Retina (tissue), 1 donor: ENCODE measurements around the gene PPP6C.
"Not testable (repeated sequence)": the region's sequence is repeated elsewhere in the genome, so short reads cannot be mapped to it uniquely, and the experiment has no call there.

Experiments used
- DNase-seq: peaks from one replicate; pipeline ENCODE4 v3.0.0-alpha.2; 2016

The PPP6C gene

DNA sequence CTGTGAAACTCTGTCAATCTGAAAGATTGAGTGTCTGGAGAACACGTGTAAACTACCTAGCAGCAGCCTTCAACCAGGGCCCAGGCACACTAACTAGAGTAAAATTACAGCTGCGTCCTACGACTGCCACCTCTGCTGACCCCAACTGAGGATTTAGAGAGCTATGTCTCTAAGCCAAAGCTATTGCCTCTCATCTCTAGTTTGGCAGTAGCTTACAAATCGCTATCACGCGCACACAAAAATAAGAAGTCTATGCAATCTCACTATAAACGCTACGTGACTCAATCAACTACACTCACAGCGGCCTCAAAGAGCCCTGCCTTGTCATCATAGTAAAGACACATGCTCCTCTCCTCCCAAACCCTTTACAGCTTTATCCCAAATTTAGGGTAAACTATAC lies 8.7 kb downstream of the PPP6C start:
- no peak for DNase-seq

DNA sequence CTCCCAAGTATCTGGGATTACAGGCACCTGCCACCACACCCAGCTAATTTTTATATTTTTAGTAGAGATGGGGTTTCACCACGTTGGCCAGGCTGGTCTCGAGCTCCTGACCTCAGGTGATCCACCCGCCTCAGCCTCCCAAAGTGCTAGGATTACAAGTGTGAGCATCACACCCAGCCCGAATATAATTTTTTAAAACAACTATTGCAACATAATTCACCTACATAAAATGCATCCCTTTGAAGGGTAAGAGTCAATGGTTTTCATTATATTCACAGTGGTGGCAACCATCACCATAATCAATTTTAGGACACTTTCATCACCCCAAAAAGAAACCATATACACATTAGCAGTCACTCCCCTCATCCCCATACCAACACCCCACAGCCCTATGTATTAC lies 9.8 kb downstream of the PPP6C start:
- DNase-seq, result not testable (repeated sequence)

DNA sequence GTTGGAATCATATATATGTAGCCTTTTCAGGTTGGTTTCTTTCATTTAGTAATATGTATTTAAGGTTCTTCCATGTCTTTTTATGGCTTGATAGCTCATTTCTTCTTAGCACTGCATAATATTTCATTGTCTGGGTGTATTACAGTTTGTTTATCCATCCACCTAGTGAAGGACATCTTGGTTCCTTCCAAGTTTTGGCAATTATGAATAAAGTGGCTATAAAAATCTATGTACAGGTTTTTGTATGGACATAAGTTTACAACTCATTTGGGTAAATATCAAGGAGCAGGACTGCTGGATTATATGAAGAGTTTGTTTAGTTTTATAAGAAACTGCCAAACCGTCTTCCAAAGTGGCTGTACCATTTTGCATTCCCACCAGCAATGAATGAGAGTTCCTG lies 11.7 kb downstream of the PPP6C start:
- no peak for DNase-seq

DNA sequence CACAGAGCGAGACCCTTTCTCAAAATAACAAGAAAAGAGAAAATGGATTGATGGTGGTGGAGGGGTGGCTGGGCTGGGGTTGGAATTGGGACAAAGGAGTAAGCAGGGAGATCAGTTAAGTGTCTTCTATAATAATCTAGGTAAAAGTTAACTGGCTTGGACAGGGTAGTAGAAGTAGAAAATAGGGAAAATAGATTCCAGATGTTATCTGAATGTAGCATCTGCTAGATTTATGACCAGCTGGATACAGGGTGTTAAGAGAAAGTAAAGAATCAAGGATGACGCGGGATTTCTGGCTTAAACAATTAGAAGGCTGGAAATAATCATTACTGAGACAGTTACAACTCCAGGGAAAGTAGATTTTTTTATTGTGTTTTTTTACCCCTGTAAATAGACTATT lies 13.0 kb downstream of the PPP6C start:
- DNase-seq, result no peak

DNA sequence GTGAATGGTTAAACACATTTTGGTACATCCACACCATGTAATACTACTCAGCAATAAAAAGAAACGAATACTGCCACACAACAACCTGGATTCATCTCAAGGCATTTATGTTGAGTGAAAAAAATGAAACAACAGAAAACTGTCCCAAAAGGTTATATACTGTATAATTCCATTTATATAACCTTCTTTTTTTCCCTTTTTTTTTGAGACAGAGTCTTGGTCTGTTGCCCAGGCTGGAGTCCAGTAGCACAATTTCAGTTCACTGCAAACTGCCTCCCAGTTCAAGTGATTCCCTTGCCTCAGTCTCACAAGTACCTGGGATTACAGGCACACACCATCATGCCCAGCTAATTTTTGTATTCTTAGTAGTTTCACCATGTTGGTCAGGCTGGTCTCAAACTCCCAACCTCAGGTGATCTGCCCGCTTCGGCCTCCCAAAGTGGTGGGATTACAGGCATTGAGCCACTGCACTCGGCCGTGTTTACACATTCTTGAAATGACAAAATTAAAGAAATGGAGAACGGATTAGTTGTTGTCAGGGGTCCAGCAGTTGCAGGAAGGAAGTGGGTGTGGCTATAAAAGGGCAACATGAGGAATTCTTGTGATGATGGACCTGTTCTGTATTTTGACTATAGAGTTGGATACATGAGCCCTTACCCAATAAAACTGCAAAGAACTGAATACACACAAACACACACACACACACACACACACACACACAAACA lies 17.4 kb downstream of the PPP6C start:
- DNase-seq, result no peak

DNA sequence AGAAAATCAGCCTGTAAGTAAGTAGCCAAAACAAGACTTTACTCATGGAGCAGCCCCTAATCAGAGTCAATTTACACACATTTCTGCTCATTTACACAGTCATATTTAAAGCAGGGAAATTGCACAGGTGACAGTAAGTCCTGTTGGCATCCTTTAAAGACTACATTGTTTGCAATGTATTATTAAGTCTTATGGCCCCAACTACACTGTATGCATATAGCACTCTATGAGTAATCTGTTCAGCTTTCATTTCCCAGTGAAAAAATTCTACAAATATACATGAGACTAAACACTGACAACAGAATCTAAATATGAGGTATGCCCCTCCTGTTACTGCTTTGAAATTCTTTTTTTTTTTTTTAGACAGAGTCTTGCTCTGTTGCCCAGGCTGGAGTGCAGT lies 19.7 kb downstream of the PPP6C start:
- DNase-seq, result no peak

DNA sequence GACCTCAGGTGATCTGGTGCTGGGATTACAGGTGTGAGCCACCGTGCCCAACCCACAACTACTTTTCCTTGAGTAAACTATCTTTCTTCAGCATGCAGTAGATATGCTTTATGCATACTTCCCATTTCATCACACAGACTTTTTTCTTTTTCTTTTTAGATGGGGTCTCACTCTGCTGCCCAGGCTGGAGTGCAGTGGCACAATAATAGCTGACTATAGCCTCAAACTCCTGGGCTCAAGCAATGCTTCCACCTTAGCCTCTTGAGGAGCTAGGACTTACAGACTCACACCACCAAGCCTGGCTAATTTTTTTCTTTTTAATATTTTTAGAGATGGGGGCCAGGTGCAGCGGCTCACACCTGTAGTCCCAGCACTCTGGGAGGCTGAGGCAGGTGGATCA lies 22.8 kb downstream of the PPP6C start:
- no peak for DNase-seq

DNA sequence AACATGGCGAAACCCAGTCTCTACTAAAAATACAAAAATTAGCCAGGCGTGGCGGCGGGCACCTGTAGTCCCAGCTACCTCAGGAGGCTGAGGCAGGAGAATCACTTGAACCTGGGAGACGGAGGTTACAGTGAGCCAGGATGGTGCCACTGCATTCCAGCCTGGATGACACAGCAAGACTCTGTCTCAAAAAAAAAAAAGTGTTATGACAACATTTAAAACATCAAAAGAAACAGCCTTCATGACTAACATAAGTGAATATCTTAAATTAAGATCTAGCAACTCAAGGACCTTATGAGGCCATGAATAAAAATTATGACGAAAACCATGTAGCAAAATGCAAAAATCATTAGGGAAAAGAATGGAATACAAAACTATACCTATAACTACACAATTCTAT lies 26.7 kb downstream of the PPP6C start:
- not testable (repeated sequence) for DNase-seq

DNA sequence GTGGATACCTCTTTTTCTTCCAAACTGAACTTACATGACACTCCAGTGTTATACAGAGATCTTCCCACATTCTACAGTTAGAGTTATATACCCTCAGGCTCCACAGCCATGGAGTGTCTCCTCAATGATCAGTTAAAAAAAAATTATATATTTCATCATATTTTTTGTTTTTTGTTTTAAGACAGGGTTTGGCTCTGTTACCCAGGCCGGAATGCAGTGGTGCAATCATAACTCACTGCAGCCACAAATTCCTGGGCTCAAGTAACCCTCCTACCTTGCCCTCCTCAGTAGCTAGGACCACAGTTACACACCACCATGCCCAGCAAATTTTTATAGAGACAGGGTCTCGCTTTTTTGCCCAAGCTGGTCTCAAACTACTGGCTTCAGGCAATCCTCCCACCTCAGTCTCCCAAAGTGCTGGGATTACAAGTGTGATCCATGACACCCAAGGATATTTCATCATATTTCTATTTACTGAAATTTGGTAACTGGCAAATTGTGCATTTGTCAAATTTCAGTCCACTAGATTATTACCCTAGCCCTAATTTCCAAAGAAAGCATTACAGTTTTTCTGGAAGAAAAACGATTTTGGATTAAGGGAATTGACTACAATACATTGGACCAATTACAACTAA lies 28.2 kb downstream of the PPP6C start:
- DNase-seq, result no peak

DNA sequence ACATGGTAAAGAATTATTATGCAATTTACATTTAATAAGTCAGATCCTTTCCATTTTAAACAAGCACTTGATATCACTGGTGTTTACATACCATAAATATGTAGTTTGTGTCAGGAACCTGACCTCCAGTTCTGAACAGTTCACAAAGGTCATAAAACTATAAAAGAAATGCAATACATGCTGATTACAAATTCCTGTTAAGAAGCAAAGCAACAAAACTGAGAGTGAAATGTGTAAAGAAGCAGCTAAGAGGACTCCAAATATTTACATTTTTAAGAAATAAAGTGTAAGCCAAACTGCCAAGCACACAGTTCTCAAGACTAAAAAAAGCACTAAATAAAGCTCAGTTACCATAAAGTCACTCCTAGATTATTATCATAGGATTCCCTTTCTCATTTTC lies 28.9 kb downstream of the PPP6C start:
- DNase-seq, result no peak

DNA sequence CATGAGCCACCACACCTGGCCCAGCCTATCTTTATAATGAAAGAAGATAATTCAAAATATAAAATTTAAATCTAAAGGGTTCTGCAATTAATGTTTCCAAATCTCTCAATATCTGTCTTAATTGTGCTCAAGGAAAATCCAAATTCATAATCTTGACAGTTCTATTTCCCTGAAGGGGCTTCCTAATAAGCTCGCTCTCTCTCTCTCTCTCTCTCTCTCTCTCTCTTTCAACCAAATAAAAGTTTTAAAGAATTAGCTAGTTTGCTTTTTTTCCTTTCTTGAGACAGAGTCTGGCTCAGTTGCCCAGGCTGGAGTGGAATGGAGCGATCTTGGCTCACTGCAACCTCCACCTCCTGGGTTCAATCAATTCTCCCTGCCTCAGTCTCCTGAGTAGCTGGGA lies 33.1 kb downstream of the PPP6C start:
- no peak for DNase-seq

DNA sequence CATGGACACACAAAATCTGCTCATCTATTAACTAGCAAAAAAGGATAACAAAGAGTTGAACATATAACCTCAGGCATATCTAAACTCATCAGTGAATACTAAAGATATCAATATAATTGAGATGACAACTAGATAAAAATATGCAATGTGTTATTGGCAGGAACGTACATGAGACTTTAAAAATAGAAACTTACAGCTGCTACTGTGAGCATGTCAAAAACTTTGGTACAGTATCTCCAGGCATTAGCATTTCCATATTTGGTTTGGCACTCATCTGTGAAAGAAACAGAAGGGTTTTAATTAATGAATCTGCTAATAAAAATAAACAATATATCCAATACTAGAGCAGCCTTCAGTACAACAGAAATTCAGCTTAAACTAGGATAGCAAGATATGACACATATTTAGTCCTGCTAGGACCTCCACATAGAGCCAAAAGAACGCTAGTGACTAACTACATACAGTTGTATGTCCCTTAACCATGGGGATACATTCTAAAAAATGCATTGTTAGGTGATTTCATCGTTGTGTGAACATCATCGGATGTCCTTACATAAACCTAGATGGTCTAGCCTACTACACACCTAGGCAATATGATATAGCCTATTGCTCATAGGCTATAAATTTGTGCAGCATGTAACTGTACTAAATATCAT lies 35.8 kb downstream of the PPP6C start:
- DNase-seq, result no peak

DNA sequence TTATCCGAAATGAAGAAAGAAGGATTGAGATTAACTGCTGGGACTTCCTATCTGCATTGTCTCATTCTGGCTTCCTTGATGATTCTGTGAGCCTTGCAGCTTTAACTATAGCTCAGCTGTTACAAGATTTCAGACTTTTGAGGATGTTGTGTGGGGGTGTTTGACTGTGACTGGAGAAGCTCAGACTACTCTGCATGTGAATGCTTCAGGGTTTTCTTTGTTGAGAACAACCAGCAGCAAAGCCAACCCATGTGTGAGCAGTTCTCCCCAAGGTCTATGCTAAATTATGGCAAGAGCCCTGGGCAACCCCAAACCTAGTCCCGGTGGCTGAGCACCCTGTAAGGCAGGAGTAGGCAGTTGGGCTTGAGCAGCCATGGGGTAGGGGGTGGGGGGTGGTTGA lies 37.9 kb downstream of the PPP6C start:
- DNase-seq, result no peak

DNA sequence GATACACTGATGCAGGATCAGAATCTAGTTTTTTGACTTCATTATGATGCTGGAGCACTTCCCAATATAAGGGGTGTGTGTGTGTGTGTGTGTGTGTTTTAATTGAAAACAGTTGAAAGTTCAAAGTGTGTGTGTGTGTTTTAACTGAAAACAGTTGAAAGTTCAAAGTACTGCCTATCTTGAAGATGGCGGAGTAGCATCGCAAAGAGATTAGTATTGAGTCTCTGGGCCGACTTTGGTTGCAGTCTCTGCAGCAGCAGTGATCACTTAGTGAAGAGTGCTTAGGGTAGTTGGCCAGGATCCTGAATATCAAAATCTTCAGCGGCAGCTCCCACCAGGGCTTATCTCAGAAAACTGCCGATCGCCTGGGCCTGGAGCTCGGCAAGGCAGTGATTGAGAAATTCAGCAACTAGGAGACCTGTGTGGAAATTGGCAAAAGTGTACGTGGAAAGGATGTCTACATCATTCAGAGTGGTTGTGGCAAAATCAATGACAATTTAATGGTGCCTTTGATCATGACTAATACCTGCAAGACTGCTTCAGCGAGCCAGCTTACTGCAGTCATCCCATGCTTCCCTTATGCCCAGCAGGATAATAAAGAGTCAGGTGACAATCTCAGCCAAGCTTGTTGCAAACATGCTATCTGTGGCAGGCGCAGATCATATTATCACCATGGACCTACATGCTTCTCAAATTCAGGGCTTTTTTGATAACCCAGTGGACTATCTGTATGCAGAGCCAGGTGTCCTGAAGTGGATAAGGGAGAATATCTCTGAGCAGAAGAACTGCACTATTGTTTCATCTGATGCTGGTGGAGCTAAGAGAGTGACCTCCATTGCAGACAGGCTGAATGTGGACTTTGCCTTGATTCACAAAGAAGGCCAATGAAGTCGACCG lies 39.0 kb downstream of the PPP6C start:
- DNase-seq, result no peak

DNA sequence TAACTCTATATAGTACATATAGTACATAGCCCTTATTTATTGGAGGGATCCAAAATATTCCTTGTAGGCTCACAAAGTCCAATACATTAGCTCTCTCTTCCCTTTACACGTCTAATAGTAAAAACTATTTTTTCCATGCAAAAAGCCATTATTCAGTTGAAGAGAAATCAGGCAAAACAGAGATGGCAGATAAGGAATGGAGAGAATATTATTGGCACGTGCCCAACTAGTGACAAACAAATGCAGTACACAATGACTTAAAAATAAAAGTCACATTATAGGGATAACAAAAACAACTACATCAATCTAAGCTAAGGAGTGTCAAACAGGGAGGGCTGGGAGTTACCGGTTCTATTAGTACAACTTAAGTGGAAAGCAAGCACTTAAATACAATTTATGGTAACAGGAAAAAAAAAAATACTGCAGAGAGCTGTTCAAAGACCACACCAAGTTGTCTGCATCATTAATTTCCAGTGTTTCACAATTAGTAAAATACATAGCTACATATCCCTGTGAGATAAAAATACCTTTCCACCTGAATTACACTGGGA lies 42.1 kb downstream of the PPP6C start:
- no peak for DNase-seq

DNA sequence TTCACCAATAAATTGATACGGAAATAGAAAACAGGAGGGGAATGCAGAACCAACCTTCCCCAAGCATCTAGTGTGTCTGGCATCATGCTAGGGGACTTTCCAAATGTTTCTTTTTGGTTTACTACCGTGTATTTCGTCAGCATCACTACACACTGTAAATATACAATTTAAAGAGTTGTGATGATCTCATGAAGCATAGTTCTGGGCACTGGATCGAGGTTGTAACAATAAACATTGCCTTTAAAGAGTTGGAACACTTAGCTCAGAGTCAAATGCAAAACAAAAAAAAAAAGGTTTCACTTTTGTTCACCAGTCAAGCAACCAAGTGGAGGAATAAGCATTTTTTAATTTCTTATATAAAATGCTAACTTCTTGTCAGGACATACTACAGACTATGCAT lies 43.4 kb downstream of the PPP6C start:
- no peak for DNase-seq

DNA sequence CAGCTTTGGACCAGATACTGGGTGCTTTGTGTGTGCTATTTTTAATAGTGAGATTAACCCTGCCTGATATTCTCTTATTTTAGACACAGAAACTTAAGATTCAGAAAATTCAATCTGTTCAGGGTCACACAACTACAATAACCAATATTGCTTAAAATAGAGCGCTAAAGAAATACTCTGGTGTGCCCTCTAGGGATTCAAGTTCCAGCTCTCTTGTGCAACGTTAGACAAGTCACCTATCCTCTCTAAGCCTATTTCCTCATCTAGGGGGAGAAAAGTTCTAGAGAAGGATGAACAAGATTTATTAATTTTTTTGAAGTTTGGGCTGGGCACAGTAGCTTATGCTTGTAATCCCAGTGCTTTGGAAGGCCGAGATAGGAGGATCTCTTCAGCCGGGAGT lies 44.2 kb downstream of the PPP6C start:
- no peak for DNase-seq

DNA sequence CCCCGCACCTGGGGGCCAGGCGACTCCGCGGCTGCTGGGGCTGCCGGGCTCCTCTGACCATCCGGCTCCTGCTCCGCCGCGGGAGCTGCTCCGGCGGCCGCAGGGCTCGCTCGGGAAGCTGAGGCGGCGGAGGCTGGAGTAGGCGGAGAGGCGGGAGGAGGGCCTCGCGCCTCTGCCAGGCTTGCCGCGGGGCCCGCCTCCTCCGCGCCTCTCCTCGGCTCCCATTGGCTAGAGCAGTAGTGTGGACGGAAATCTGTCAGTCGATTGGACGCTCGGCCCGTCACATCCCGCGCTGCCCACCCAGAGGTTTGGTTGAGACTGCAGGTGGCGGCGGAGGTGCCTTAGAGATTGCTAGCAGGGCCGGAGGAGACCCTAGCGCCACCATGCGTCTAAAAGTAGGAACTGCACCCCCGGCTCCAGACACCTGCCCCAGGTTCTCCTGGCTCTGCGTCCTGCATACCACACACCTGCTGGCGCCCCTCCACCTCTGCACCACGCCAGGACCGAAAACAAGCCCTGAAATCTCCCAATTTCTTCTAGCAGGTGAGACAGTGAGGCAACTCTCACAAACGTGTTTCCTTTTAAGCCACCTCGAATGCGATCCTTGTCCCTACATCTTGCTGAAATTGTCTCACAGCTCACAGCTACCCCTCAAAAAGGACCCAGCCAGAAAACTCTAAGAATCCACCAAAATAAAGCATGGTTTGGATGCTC lies 46.1 kb downstream of the PPP6C start, which contains the start of gene SCAI:
TSS of gene SCAI (minus strand) at position 152 of the 714 bp plus-strand sequence. CDS start at position 61, 91 bp downstream.
- DNase-seq, result peak; percentile 99

DNA sequence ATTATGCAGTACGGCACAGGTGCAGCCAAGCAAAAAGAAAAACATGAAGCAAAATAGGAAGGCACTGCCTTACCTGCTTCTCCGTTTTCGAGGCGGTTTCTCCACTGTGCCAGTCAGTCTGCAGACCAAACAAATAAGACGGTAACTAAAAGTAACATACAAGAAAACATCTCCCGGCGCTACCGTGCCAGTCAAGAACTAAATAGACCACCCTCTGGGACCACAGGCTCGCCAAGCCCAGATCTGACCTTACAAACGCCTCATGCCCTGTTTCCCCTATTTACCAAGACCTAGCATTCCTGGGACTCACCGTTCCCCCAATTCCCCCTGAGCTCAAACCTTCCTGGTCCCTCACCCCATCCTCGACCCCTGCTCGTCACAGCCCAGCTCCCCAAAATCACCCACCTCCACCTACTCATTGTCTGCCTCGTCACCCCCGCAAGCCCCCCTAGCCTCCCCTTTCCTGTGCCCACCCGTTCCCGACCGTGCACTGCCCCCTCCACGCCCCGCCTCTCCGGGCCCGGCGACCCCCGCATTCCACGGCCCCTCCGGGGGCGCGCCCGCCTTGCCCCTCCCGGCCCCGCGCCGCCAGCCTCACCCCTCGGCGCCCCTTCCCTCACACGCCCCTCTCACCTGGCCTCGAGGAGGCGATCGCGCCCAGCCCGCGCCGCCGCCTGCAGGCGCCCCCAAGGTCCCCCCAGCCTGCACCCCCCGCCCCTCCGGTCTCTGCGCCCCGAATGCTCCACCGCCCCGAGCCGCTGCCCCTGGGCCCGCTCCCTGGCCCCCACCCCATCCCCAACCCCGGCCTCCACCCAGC lies 46.8 kb downstream of the PPP6C start:
- DNase-seq, result peak; percentile 44

DNA sequence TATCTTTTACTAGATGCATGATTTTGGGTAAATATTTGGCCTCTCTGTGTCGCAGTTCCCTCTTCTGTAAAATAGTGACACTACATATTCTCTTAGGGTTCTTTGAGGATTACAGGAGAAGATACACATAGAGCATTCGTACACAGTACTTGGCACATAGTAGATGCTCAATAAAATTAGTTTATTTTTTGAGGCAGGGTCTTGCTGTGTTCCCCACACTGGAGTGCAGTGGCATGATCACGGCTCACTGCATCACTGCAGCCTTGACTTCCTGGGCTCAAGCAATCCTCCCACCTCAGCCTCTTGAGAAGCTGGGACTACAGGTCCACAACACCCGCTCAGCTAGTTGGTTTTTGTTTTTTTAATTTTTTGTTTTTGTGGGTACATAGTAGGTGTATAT lies 47.9 kb downstream of the PPP6C start:
- no peak for DNase-seq

DNA sequence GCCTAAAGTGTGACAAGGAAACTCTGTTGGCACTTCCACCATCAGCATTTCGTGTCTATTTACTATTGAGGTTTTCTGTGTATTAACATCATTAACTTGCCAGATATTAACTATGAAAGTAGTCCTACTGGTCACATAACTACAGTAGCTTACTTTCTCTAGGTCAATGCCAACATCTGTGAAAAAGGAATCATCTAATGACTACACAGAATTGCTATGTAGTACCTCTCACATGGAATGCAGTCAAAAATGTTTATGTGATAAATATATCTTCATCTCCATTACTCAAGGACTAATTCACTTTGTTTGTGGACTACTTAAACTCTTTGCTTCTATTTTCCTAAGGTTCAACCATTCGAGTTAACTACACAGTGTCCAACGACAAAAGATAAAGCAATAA lies 48.4 kb downstream of the PPP6C start:
- no peak for DNase-seq
